Fibroblast of skin of left biceps (primary cell): ENCODE results near the gene MAGEA6.
"Not testable (repeated sequence)": the region's sequence is repeated elsewhere in the genome, so short reads cannot be mapped to it uniquely, and the experiment has no call there.

Source experiments
- DNase-seq, 2 experiments: peaks; one replicate each; pipeline ENCODE4 v3.0.0-alpha.2; 2013; ENCODE audit warnings: low read depth in 2 of 2

MAGEA6 gene, protein sequence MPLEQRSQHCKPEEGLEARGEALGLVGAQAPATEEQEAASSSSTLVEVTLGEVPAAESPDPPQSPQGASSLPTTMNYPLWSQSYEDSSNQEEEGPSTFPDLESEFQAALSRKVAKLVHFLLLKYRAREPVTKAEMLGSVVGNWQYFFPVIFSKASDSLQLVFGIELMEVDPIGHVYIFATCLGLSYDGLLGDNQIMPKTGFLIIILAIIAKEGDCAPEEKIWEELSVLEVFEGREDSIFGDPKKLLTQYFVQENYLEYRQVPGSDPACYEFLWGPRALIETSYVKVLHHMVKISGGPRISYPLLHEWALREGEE

GRCh38 chrX:152769549-152770289, at the start of gene MAGEA6:
Gene MAGEA6, minus strand, starts transcription at chrX:152769689. Its CDS starts 2,039 bp downstream, at chrX:152767650.
- DNase-seq, result not testable (repeated sequence)

DNA sequence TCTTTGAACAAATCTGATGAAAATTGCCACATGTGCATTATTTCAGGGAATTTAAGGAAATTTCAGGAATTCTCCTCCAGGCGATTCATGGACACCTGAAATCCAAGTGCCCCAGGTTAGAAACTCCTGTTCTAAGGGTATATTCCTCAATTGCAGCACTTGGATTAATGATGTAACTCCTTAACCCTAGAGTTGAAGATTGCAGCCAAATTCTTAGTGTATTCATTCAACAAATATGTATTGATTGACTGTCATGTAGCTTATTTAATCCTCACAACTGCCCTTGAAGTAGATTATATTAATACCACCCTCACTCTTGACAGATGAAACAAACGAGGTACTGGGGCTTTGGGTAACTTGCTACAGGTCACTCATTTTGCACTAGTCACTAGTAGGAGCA, 49.8 kb upstream of the MAGEA6 start:
- no peak for DNase-seq

DNA sequence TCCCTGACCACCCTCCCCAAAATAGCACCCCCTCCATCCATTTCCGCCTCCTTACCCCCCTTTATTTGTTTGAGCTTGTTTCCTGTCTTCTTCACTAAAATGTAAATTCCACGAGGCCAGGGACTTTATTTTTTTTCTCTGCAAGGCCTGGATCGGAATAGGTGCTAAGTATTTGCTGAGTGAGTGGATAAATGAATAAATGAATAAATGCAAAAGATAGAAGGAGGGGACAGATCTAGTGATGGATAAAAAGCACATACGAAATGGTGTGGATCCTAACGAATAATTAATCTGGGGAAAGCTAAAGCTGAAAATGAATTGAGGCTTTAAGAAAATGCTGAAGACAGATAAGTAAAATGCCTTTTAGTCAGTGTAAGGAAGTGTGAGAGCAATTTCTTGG, 48.9 kb upstream of the MAGEA6 start:
- DNase-seq, result no peak

GRCh38 chrX:152817078-152817764, 47.7 kb upstream of the MAGEA6 start:
- no peak for DNase-seq

- no peak for DNase-seq
These were observed 44.6 kb upstream of the MAGEA6 start for GRCh38 chrX:152814048-152814447.

DNA sequence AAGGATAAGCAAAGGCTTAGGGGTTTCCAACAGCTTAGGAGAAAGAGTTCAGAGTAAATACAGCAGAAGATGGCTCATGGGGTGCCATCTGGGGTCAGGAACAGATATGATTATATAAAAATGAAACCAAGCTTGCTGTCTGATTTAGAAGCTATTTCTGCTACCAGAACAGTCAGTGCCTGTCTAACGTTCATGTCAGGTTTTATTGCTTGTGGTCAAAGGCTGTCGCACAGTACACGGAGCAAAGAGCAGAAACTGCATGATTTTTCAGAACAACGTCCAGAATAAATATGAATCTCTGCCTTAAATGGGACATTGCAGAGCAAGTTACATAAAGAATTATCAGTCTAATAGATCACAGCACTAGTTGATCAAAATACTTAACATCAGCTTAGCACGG, 43.7 kb upstream of the MAGEA6 start:
- DNase-seq, result no peak

DNA sequence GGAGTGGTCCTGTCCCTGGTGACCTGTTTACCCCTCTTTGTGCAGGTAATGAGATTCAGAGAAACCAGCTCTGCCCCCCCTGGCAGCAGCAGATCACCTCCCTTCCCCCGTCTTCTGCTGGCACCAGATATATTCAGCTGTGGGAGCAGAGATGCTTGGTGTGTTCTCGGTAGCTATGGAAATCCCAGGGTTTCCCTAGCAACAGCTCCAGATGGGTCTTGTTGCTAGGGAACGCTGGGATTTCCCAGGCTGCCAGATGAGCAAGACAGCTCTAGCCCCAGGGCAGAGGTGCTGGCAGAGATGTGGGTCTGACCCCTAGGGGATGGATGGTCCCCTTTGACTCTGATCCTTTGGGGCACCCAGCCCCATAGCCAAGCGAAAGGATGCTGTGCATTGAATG, 40.9 kb upstream of the MAGEA6 start:
- DNase-seq, result no peak

DNA sequence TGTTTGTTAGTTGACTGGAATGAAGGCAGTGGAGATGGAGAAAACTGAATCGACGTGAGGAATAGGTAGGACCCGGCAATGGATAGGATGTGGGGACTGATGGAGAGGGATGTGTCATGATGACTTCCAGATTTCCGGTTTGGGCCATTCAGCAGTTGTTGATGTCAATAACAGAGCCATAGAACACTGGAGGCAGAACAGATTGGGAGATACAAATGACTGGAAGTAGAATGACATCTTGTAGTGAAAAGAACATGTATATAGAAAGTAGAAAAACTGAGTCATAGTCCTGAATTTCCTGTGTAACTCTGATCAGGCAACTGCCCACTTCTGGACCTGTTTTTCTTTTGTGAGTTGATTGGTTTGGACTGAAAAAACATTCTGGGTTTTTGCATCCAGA, 36.5 kb upstream of the MAGEA6 start:
- DNase-seq, result no peak

DNA sequence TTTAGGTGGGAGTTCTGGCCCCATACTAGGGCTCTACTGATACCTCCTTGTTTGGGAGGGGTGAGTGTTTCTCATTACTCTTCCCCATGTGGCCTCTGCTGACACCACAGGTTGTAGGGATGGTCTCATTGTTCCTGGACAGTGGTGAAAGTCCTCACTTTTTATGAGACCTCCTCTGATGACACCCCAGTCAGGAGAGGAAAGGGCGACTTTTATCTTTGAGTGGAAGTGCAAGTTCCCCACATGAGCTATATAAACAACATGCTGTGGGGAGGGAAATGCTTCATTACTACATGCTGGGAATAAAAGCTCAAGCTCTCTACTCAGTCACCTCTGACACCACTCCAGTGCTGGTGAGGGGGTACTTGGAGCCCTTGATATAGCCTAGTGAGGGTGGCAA, 29.5 kb upstream of the MAGEA6 start:
- DNase-seq, result no peak

DNA sequence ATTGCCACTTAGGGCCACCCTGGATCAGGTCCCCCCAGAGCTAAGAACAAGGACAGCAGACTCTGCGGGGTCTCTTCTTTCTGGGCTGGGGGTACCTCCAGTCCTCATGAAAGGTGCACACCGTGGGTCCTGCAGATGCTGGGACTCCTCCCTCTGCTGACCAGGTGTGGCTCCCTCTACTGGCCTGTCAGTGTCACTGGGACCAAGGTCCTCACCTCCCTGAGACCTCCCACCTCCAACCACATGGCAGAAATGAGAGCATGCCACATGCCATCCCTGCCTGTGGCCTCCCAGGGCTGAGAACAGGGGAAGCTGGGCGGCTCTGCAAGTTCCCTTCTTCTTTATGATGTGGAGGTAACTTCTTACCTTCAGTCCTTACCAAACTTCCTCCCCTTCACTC, 17.6 kb upstream of the MAGEA6 start:
- DNase-seq, result not testable (repeated sequence)

DNA sequence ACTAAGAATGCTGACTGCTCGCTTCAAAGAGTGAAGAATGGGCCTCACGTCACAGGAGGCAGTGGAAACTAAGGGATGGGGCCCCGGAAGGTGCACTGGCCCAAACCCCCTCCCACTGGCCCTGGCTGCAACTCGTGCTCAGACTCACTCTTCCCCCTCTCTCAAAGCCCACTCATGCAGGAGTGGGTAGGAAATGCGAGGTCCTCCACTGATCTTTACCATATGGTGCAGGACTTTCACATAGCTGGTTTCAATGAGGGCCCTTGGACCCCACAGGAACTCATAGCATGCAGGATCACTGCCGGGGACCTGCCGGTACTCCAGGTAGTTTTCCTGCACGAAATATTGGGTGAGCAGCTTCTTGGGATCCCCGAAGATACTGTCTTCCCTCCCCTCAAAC, 2.9 kb downstream of the MAGEA6 start:
- DNase-seq, result not testable (repeated sequence)

DNA sequence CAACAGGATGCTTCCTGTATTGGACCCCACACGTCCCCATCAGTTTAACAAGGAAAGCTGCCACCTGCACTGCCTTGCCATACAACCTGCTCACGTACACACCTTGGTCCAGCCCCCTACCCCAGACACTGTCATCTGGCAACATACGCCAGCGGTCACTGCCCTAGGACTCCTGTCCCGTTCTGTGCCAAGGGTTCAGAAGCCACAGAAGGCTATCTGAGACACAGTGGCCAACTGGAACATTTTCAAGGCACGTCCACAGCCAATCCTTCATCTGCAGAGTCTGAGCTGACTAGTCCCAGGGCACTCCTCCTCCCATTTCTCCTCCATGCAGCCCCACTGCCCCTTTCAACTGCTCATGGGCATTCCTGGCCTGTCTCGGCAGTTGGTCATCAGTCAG, 7.9 kb downstream of the MAGEA6 start:
- not testable (repeated sequence) for DNase-seq

DNA sequence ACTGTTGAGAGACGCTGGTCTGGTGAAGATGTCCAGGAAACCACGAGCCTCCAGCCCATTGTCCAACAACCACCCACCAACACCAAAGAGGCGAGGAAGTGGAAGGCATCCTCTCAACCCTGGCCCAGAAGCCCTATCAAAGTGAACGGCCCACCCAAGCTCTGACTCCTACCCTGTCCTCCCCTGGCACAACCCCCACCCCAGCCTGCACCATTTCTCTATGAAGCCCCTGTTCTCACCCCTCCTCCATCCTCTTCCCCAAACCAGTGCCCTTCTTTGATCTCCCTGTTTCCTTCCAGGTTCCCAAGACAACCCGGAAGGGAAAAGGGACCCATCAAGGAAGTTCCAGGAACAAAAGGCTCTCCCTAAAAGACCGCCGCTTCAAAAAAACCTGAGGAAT, 9.9 kb downstream of the MAGEA6 start:
- not testable (repeated sequence) for DNase-seq

GRCh38 chrX:152758918-152759317, 10.6 kb downstream of the MAGEA6 start, which contains the start of gene CSAG3:
Gene CSAG3, plus strand, starts transcription at chrX:152759218.
- DNase-seq, result not testable (repeated sequence)

DNA sequence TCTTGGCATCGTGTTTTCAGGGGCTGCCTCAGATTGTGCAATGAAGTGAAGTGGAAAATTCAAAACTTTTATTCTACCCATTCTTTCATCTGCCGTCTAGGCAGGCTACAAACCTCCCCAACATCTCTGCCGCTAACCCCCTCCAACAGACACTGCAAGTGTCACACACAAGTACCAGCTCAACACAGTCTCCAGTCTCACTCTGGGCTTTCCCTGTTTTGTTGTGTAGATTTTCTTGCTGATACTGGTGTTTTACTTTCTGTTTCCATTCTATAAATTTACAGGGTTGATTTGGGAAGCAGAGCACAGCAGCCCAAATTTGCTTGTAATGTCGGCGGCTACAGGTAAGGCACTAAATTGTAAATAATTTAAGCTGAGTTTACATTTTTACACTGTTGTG, 14.6 kb downstream of the MAGEA6 start:
- not testable (repeated sequence) for DNase-seq

DNA sequence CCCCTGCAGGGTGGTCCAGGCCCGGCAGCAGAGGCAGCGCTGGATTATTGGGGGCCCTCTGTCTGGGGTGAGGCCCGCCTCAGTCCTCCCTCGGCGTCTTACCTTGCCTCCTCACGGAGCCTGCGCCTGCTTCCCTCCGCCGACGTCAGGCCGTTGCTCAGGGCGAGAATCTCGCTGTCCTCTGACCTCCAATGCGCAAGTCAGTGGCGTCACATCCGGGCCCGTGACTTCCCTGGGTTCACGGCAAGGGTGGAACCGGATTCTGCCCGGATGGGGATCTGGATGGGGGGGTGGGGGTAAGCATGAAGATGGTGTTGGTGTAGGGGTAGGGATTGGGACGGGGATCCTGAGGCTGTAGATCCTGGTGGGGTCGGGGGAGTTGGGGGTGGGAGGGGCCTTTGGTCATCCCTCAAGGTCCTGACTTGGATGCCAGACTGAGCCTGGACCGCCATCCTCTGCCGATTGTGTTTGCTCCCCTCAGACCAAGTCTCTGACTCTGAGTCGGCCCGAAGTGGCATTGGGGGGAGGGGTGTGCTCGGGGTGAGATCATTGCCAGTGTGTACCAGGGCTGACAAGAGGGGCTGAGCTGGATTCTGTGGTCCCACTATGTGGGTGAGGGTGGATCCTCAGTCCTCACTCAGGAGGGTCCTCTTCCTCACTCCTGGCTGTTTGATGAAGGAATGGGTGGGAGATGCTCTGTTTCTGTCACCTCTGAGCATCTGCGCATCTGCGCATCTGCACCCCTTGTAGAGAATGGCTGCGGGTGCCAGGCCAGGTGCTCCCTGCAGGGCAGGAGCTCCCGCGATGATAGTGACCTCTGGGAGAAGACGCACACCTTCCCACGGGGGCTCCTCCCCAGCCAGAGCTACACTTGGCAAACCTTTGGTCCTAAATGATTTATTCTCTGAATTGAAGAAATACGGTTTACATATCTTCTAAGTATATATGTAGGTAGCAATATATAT, 15.5 kb downstream of the MAGEA6 start, which contains the start of gene MAGEA2:
Gene MAGEA2 (minus strand): TSS at position 157 of the 965 bp plus-strand sequence. CDS start 2,479 bp downstream, outside the sequence.
- not testable (repeated sequence) for DNase-seq

DNA sequence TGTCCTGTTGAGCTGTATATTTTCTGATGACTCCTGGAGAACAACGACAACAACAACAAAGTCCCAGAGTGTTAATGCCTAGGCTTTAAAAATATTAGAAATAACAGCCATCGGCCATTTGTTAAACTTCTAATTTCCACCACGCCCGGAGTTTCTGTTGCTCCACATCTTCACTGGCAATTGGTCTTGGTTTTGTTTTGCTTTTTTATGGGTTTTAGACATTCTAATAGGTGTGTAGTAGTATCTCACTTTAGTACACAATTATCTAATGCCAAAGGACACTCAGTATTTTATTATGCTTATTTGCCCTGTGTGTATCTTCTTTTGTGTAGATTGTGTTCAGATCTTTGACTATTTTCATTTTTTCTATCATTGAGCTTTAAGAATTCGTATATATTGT, 30.9 kb downstream of the MAGEA6 start:
- no peak for DNase-seq

GRCh38 chrX:152736528-152736927, 33.0 kb downstream of the MAGEA6 start:
- not testable (repeated sequence) for DNase-seq

DNA sequence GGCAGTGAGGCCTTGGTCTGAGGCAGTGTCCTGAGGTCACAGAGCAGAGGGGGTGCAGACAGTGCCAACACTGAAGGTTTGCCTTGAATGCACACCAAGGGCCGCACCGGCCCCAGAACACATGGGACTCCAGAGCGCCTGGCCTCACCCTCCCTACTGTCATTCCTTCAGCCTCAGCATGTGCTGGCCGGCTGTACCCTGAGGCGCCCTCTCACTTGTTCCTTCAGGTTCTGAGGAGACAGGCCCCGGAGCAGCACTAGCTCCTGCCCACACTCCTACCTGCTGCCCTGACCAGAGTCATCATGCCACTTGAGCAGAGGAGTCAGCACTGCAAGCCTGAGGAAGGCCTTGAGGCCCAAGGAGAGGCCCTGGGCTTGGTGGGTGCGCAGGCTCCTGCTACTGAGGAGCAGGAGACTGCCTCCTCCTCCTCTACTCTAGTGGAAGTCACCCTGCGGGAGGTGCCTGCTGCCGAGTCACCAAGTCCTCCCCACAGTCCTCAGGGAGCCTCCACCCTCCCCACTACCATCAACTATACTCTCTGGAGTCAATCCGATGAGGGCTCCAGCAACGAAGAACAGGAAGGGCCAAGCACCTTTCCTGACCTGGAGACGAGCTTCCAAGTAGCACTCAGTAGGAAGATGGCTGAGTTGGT, 33.5 kb downstream of the MAGEA6 start:
- DNase-seq, result no peak

GRCh38 chrX:152735101-152735500, 34.4 kb downstream of the MAGEA6 start:
- no peak for DNase-seq
